Parathyroid adenoma (tissue), 2 donors: ENCODE data around the gene SLC16A5.
"Not testable (repeated sequence)": the region's sequence is repeated elsewhere in the genome, so short reads cannot be mapped to it uniquely, and the experiment has no call there.

Experiments used
- H2AFZ ChIP-seq: fragments of 300-600 bp; sonication (generic); one replicate; pipeline ENCODE4 v1.7.0; 2017; ENCODE audit warnings: antibody characterized with exemption, mild to moderate bottlenecking
- H3K27ac ChIP-seq: fragments of 300-600 bp; sonication (generic); one replicate; pipeline ENCODE4 v1.7.0; 2017
- H3K27me3 ChIP-seq: fragments of 300-600 bp; sonication (generic); one replicate; pipeline ENCODE4 v1.7.0; 2017; ENCODE audit warnings: low read length; ENCODE audit not compliant: control insufficient read depth, insufficient read depth
- H3K36me3 ChIP-seq: fragments of 300-600 bp; sonication (generic); one replicate; pipeline ENCODE4 v1.7.0; 2017; ENCODE audit warnings: low read length; ENCODE audit not compliant: control insufficient read depth, insufficient read depth
- H3K4me1 ChIP-seq: fragments of 300-600 bp; sonication (generic); one replicate; pipeline ENCODE4 v1.7.0; 2017; ENCODE audit warnings: control low read depth
- H3K4me2 ChIP-seq: fragments of 300-600 bp; sonication (generic); one replicate; pipeline ENCODE4 v1.7.0; 2017; ENCODE audit warnings: low read length
- H3K4me3 ChIP-seq: fragments of 300-600 bp; sonication (generic); one replicate; pipeline ENCODE4 v1.7.0; 2017; ENCODE audit warnings: low read depth, low read length
- H3K79me2 ChIP-seq: fragments of 300-600 bp; sonication (generic); one replicate; pipeline ENCODE4 v1.7.0; 2017; ENCODE audit warnings: control low read depth
- H3K9ac ChIP-seq: fragments of 300-600 bp; sonication (generic); one replicate; pipeline ENCODE4 v1.7.0; 2017; ENCODE audit warnings: mild to moderate bottlenecking
- H3K9me3 ChIP-seq: fragments of 300-600 bp; sonication (generic); one replicate; pipeline ENCODE4 v1.7.0; 2017; ENCODE audit warnings: low read length; ENCODE audit not compliant: control insufficient read depth
- CTCF ChIP-seq: fragments of 300-600 bp; sonication (generic); IDR thresholded peaks from one replicate; pipeline ENCODE4 v1.7.0; 2017; ENCODE audit warnings: antibody characterized with exemption, mild to moderate bottlenecking
- donor health status: primary hyperparathyroidism.

Gene SLC16A5

GRCh38 chr17:75118307-75118706 is 30.6 kb downstream of the SLC16A5 start:
- no peak overlapping the region for H3K4me3 ChIP-seq
- H3K9me3 ChIP-seq = no peaks in the 10 kb centered on the region
- no peaks in the 10 kb centered on the region for H3K4me1 ChIP-seq
- no peaks in the 10 kb centered on the region for H3K36me3 ChIP-seq
- TF ChIP-seq CTCF = no peak
- no peak overlapping the region for H3K4me2 ChIP-seq
- H3K27me3 ChIP-seq = no peaks in the 10 kb centered on the region
- H3K79me2 ChIP-seq = peaks cover 13% of the 10 kb centered on the region
- H3K9ac ChIP-seq = no peak overlapping the region
- no peak overlapping the region for H3K27ac ChIP-seq
- H2AFZ ChIP-seq = no peak overlapping the region

- H3K27ac ChIP-seq = peak overlapping the region; percentile 22
- H3K4me1 ChIP-seq = no peaks in the 10 kb centered on the region
- no peak for TF ChIP-seq CTCF
Measured at GRCh38 chr17:75124041-75124818, 36.5 kb downstream of the SLC16A5 start.

GRCh38 chr17:75124819-75125162 is 37.0 kb downstream of the SLC16A5 start:
- Histone ChIP-seq H3K4me3 (no peak overlapping the region), H3K36me3 (no peaks in the 10 kb centered on the region), H3K9me3 (no peaks in the 10 kb centered on the region), H3K4me1 (no peaks in the 10 kb centered on the region), H3K27me3 (no peaks in the 10 kb centered on the region), H3K27ac (peak overlapping the region; percentile 21), H3K4me2 (no peak overlapping the region), H3K79me2 (peaks cover 2% of the 10 kb centered on the region), H3K9ac (no peak overlapping the region), H2AFZ (no peak overlapping the region)
- no peak for TF ChIP-seq CTCF

More at GRCh38 chr17:75124041-75124818, 36.5 kb downstream of the SLC16A5 start:
- Histone ChIP-seq H3K9me3 (no peaks in the 10 kb centered on the region), H3K4me3 (no peak overlapping the region), H2AFZ (no peak overlapping the region), H3K36me3 (no peaks in the 10 kb centered on the region), H3K9ac (no peak overlapping the region), H3K4me2 (no peak overlapping the region), H3K79me2 (peaks cover 2% of the 10 kb centered on the region), H3K27me3 (no peaks in the 10 kb centered on the region)

- Histone ChIP-seq H3K9me3 (no peaks in the 10 kb centered on the region), H3K27ac (no peak overlapping the region), H3K4me3 (no peak overlapping the region), H3K36me3 (no peaks in the 10 kb centered on the region), H3K4me1 (no peaks in the 10 kb centered on the region), H2AFZ (no peak overlapping the region), H3K79me2 (no peaks in the 10 kb centered on the region), H3K27me3 (no peaks in the 10 kb centered on the region), H3K9ac (no peak overlapping the region), H3K4me2 (no peak overlapping the region)
- no peak for TF ChIP-seq CTCF
Measured at GRCh38 chr17:75125984-75126383, 38.2 kb downstream of the SLC16A5 start.

GRCh38 chr17:75126954-75127353 is 39.2 kb downstream of the SLC16A5 start:
- no peak for TF ChIP-seq CTCF
- no peak overlapping the region for H3K9ac ChIP-seq
- H3K4me1 ChIP-seq = no peaks in the 10 kb centered on the region
- no peak overlapping the region for H3K27ac ChIP-seq
- H3K36me3 ChIP-seq = no peaks in the 10 kb centered on the region
- H3K27me3 ChIP-seq = no peaks in the 10 kb centered on the region
- no peaks in the 10 kb centered on the region for H3K9me3 ChIP-seq
- H3K4me2 ChIP-seq = no peak overlapping the region
- H2AFZ ChIP-seq = no peak overlapping the region
- no peak overlapping the region for H3K4me3 ChIP-seq
- H3K79me2 ChIP-seq = no peaks in the 10 kb centered on the region

- H3K4me3 ChIP-seq, H2AFZ ChIP-seq, H3K36me3 ChIP-seq, H3K9me3 ChIP-seq, H3K9ac ChIP-seq, H3K4me1 ChIP-seq, H3K27me3 ChIP-seq, H3K79me2 ChIP-seq, H3K4me2 ChIP-seq, H3K27ac ChIP-seq: not testable (repeated sequence)
Measured at GRCh38 chr17:75127936-75128335, 40.2 kb downstream of the SLC16A5 start.
